Small intestine (tissue), 7 donors: ENCODE measurements around the gene FYB2. TPM values are rescaled to one million over a fixed set of nuclear protein-coding genes. Genes with fewer than 3 reads are reported as not detected.
A peak's percentile ranks its signal among the peaks of the same experiment; 100 is the strongest.

Experiments
- DNase-seq, 2 donors: peaks; one replicate each; pipeline versions ENCODE4 v3.0.0 to v3.0.0-alpha.2; 2013
- FAIRE-seq: peaks from 2 replicates; lab custom pipeline; 2012; peaks lifted over from hg19 to GRCh38; lab: Jason Lieb, UNC
- H3K27ac ChIP-seq, 3 donors: one replicate each; pipeline ENCODE4 v1.5.1; 2013; ENCODE audit warnings: low read length in 2 of 3, mild to moderate bottlenecking in 2 of 3, control low read depth in 1 of 3, inconsistent platforms in 1 of 3, low read depth in 1 of 3, moderate library complexity in 1 of 3
- H3K27me3 ChIP-seq, 3 donors: one replicate each; pipeline ENCODE4 v1.6.1; 2013; ENCODE audit warnings: low read length in 3 of 3, inconsistent platforms in 1 of 3; ENCODE audit not compliant: control insufficient read depth in 3 of 3, insufficient read depth in 3 of 3
- H3K36me3 ChIP-seq, 3 donors: one replicate each; pipeline ENCODE4 v1.6.1; 2013; ENCODE audit warnings: low read length in 3 of 3, inconsistent platforms in 1 of 3, low read depth in 1 of 3, mild to moderate bottlenecking in 1 of 3, moderate library complexity in 1 of 3; ENCODE audit not compliant: control insufficient read depth in 3 of 3, insufficient read depth in 2 of 3
- H3K4me1 ChIP-seq, 3 donors: one replicate each; pipeline ENCODE4 v1.6.1; 2013; ENCODE audit warnings: low read length in 2 of 3, inconsistent platforms in 1 of 3, low read depth in 1 of 3, mild to moderate bottlenecking in 1 of 3, moderate library complexity in 1 of 3; ENCODE audit not compliant: control insufficient read depth in 3 of 3, insufficient read depth in 2 of 3
- H3K4me3 ChIP-seq, 3 donors: one replicate each; pipeline ENCODE4 v1.5.1; 2013; ENCODE audit warnings: low read length in 3 of 3, control low read depth in 1 of 3, inconsistent platforms in 1 of 3, low read depth in 1 of 3, mild to moderate bottlenecking in 1 of 3, moderate library complexity in 1 of 3
- H3K9me3 ChIP-seq, 2 donors: one replicate each; pipeline ENCODE4 v1.6.1; 2013; ENCODE audit warnings: low read depth in 1 of 2, low read length in 1 of 2; ENCODE audit not compliant: control insufficient read depth in 2 of 2, insufficient read depth in 1 of 2
- WGBS, 3 donors: extraction: QIAGEN DNeasy Blood & Tissue Kit; methylation state at CpG; one replicate each; pipeline ENCODE4 v1.1.7; 2013; 5-methylcytosine and 5-hydroxymethylcytosine counted together
- polyA plus RNA-seq, 4 donors: library from polyadenylated mRNA; stranded (reverse) in 3 of 4; unstranded in 1 of 4; fragments of 200-250 nt in 3 of 4; fragments of 120-200 nt in 1 of 4; gene quantifications; one replicate each; pipeline versions ENCODE4 v1.2.1 to v1.2.3, GENCODE V29; 2013
- donor health status: healthy with polysubstance abuse.
- donor health status: control.
- donor health status: control.
- donor health status: Bipolar disorder and iron deficiency.
- donor health status: healthy.

Gene FYB2
- polyA plus RNA-seq, 4 donors = 1.1 to 10.2 (median 1.2) TPM; not detected in 1

GRCh38 chr1:56798053-56798471 is 21.1 kb downstream of the FYB2 start:
- DNase-seq (no peak), FAIRE-seq (no peak)
- WGBS, 3 donors = 44 to 55% (median 53%) methylated on average over 3 of the region's 3 CpGs
- H3K27ac ChIP-seq = no peak overlapping the region
- no peak overlapping the region for H3K4me3 ChIP-seq
- peaks cover 0 to 3% (median 0%) of the 10 kb centered on the region in 3 donors for H3K4me1 ChIP-seq
- no peaks in the 10 kb centered on the region for H3K27me3 ChIP-seq
- no peaks in the 10 kb centered on the region for H3K9me3 ChIP-seq
- no peaks in the 10 kb centered on the region for H3K36me3 ChIP-seq

DNA sequence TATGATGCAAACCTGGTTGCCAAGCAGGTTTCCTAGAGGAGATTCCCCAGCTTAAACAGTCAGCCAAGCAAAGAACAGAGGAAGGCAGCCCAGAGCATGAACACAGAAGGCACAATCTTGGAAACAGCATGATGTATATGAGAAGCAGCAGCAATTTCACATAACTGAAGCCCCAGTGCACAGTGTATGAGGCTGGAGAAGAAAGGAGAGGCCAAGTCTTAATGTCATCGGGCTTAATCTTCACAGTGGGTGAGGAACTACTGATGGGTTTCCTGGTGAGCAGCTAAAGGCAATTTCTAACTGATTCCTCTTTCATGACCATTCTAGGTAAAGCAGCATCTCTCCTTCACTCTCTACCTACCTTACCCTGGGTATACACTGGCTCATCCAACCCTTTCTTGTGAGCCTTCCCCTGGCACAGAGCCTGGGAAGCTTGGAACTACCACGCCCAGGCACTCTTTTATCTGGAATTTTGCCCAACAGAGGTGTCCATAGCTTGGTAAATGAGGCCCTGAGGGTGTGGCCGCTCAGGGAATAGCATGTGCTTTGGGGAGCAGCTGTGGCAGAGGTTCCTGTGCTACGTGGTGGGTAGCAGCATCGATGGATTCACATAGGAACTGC is 22.0 kb downstream of the FYB2 start:
- WGBS, 3 donors = 25 to 62% (median 38%) methylated on average over 5 of the region's 5 CpGs
- Histone ChIP-seq H3K36me3 (no peaks in the 10 kb centered on the region), H3K27me3 (no peaks in the 10 kb centered on the region), H3K27ac (no peak overlapping the region), H3K4me3 (no peak overlapping the region), H3K9me3 (no peaks in the 10 kb centered on the region), H3K4me1 (peaks cover 0 to 3% (median 0%) of the 10 kb centered on the region in 3 donors)
- peak in 1 of 2 donors; percentile 65 for DNase-seq
- no peak for FAIRE-seq

- Histone ChIP-seq H3K9me3 (no peaks in the 10 kb centered on the region), H3K27me3 (no peaks in the 10 kb centered on the region), H3K36me3 (peaks cover 0 to 3% (median 0%) of the 10 kb centered on the region in 3 donors), H3K4me1 (peaks cover 0 to 3% (median 0%) of the 10 kb centered on the region in 3 donors), H3K27ac (no peak overlapping the region), H3K4me3 (no peak overlapping the region)
- WGBS, 3 donors = 86 to 93% (median 90%) methylated on average over 4 of the region's 4 CpGs
- no peak for FAIRE-seq
- DNase-seq = no peak
Measured at GRCh38 chr1:56795870-56796269, 23.3 kb downstream of the FYB2 start.

DNA sequence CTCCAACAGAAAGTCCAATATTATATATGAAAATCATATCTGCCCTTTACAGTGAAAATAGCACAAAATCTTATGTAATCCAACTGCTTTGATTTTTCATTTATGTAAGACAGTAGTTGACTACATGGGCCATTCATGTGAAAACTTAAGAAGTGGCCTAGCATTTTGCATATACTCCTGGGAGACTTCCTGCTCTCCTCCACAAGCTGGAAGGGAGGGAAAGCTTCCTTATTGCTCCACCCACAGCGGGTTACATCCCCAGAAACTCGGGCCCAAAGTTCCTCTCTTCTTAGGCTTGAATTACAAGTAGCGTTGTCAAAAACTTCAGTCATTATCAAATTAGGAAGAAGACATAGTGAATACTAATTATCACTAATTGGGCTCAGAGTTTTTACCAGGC is 29.2 kb downstream of the FYB2 start:
- H3K27ac ChIP-seq = no peak overlapping the region
- H3K36me3 ChIP-seq = peaks cover 0 to 3% (median 0%) of the 10 kb centered on the region in 3 donors
- no peak overlapping the region for H3K4me3 ChIP-seq
- H3K4me1 ChIP-seq = peaks cover 0 to 3% (median 3%) of the 10 kb centered on the region in 3 donors
- FAIRE-seq = no peak
- no peaks in the 10 kb centered on the region for H3K9me3 ChIP-seq
- no peaks in the 10 kb centered on the region for H3K27me3 ChIP-seq
- DNase-seq = no peak
- 64 to 72% (median 72%) methylated on average over 3 of the region's 3 CpGs for WGBS, 3 donors

- Histone ChIP-seq H3K9me3 (no peaks in the 10 kb centered on the region), H3K4me3 (no peak overlapping the region), H3K4me1 (peaks cover 0 to 3% (median 3%) of the 10 kb centered on the region in 3 donors), H3K36me3 (peaks cover 0 to 3% (median 0%) of the 10 kb centered on the region in 3 donors), H3K27me3 (no peaks in the 10 kb centered on the region), H3K27ac (peak overlapping the region in 1 of 3 donors; percentile 52)
- FAIRE-seq (no peak), DNase-seq (peak in 1 of 2 donors; percentile 84)
- WGBS, 3 donors = 7 to 24% (median 15%) methylated on average over 6 of the region's 6 CpGs
Measured at GRCh38 chr1:56788588-56788987, 30.6 kb downstream of the FYB2 start.

GRCh38 chr1:56788102-56788501 is 31.1 kb downstream of the FYB2 start:
- Histone ChIP-seq H3K36me3 (peaks cover 0 to 3% (median 0%) of the 10 kb centered on the region in 3 donors), H3K27ac (peak overlapping the region in 1 of 3 donors; percentile 52), H3K4me3 (no peak overlapping the region), H3K27me3 (no peaks in the 10 kb centered on the region), H3K4me1 (peaks cover 0 to 3% (median 3%) of the 10 kb centered on the region in 3 donors), H3K9me3 (no peaks in the 10 kb centered on the region)
- peak in 1 of 2 donors; percentile 38 for DNase-seq
- no peak for FAIRE-seq

GRCh38 chr1:56787330-56787729 is 31.9 kb downstream of the FYB2 start:
- H3K9me3 ChIP-seq = no peaks in the 10 kb centered on the region
- no peak for DNase-seq
- peaks cover 0 to 3% (median 3%) of the 10 kb centered on the region in 3 donors for H3K4me1 ChIP-seq
- no peak overlapping the region for H3K4me3 ChIP-seq
- H3K27me3 ChIP-seq = no peaks in the 10 kb centered on the region
- WGBS, 3 donors = 7 to 63% (median 50%) methylated on average over 1 of the region's 1 CpG
- no peak for FAIRE-seq
- H3K27ac ChIP-seq = no peak overlapping the region
- peaks cover 0 to 3% (median 0%) of the 10 kb centered on the region in 3 donors for H3K36me3 ChIP-seq

DNA sequence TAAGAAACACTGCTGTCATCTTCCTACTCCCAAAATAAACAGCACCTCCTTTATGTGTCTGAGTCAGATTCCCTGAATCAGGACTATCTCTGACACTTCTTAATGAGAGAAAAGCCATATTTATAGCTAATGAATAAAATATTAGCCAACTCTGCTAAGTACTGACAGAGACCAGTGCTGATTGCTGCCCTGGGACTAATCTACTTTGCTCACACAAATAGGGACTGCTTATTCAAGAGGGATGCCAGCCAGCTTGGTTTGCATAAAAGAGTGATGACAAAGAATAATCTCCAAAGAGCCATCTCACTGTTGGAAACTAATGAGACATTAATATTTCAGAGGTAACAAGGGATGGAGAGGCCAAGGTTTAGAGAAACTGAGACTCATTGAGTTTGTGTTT is 36.4 kb downstream of the FYB2 start:
- H3K27me3 ChIP-seq = no peaks in the 10 kb centered on the region
- no peaks in the 10 kb centered on the region for H3K9me3 ChIP-seq
- H3K27ac ChIP-seq = no peak overlapping the region
- FAIRE-seq (no peak), DNase-seq (no peak)
- no peak overlapping the region for H3K4me3 ChIP-seq
- peaks cover 0 to 3% (median 0%) of the 10 kb centered on the region in 3 donors for H3K4me1 ChIP-seq
- H3K36me3 ChIP-seq = no peaks in the 10 kb centered on the region

DNA sequence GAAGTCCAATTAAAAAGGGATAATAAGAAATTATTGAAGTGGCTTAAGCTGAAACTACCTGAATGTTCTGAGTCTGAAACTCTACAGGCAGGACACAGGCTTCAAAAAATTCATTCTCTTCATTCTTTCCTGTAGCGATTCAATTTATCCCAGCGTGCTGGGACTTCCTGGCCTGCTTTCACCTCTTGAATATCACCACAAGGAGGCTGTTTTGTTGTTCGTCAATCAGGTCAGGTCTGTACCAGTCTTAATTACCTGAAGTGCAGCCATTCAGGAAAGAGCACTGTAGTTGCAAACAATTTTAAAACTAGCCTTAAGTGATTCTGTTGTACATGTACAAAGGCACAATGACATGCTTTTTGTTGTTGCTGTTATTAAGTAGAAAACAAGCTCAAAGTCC is 38.4 kb downstream of the FYB2 start:
- Histone ChIP-seq H3K4me3 (no peak overlapping the region), H3K27me3 (no peaks in the 10 kb centered on the region), H3K36me3 (no peaks in the 10 kb centered on the region), H3K9me3 (no peaks in the 10 kb centered on the region), H3K4me1 (no peaks in the 10 kb centered on the region), H3K27ac (peak overlapping the region in 1 of 3 donors; percentile 22)
- FAIRE-seq = no peak
- WGBS, 3 donors = 62 to 68% (median 68%) methylated on average over 3 of the region's 3 CpGs
- DNase-seq = no peak
